ENCODE data around the gene ENKD1. TPM values are rescaled to one million over a fixed set of nuclear protein-coding genes. Genes with fewer than 3 reads are reported as not detected.

Gene ENKD1
- total and polyA plus RNA-seq, 2 donors (not counting 1 experiment from before 2014, with no cell fraction given), result 13.3 to 14.3 TPM

DNA sequence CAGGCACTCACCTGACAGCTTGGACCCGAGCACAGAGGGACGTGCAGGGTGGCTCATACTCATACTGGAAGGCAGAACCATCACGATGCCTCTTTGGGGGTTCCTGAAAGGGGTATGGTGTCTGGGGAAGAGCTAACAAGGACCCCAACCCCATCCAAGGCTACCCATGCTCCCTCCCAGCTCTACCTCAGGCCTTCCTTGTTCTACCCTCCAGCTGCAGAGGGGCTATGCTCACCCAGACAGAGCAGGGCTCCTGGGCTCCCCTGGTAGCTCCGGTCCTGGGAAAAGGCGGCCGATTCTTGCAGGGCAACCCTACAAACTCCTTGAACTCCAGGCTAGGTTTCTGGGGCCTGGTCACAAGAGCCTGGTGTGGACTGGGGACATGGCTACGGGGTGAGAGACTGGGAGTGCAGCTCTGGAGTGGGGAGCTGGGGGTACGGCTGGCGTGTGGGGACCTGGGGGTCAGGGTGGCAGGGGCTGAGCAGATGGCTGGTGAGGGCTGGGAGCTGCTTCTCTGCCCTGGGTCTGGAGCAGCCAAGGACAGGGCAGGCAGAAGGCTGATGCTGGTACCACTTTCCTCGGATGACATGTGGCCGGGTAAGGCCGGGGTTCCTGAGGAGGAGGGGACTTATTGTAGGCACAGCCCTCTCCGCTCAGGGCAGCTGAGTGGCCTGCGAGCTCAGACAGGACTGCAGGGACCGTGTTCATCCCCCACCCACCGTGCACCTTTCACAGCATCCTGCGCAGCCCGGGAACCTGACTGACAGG is 8.6 kb downstream of the ENKD1 start:
- no peak overlapping the region for H3K4me3 ChIP-seq (ENCODE audit: control extremely low read depth in 1 of 5, extremely low read depth in 1 of 5, insufficient read depth in 1 of 5, low read depth in 2 of 5, low read length in 4 of 5)
- peak; percentile 23 for DNase-seq
- 93% methylated on average over 18 of the region's 18 CpGs for WGBS (ENCODE audit: insufficient coverage)
- H2AFZ ChIP-seq (ENCODE audit: insufficient read depth, low read depth, low read length, poor library complexity, severe bottlenecking), result no peak overlapping the region
- H3K27ac Mint-ChIP-seq, result peak overlapping the region; percentile 37
- H4K20me1 ChIP-seq (ENCODE audit: control insufficient read depth, insufficient read depth, low read length, poor library complexity, severe bottlenecking), result peaks cover 25% of the 10 kb centered on the region
- peaks cover 28% of the 10 kb centered on the region for H3K4me1 Mint-ChIP-seq
- no peak overlapping the region for H3K27ac ChIP-seq (ENCODE audit: low read length in 2 of 2)
- no peak overlapping the region for H3K4me2 ChIP-seq (replicated peaks; ENCODE audit: low read depth, low read length, poor library complexity, severe bottlenecking)
- ATAC-seq (ENCODE audit: low read depth), result no peak
- H3K4me3 Mint-ChIP-seq, result peak overlapping the region; percentile 97
- H3K79me2 ChIP-seq (ENCODE audit: control insufficient read depth, insufficient read depth, low read length), result peaks cover 8% of the 10 kb centered on the region
- peaks cover 0 to 41% of the 10 kb centered on the region in 2 experiments for H3K36me3 ChIP-seq (replicated peaks in 1 of 2; ENCODE audit: control extremely low read depth in 1 of 2, control insufficient read depth in 1 of 2, extremely low read depth in 1 of 2, insufficient read depth in 2 of 2, low read length in 1 of 2)
- TF ChIP-seq EZH2 (IDR thresholded peaks at IDR 0.05; ENCODE audit: borderline replicate concordance, insufficient read depth, low read depth, low read length, poor library complexity, severe bottlenecking), result no peak
- TF ChIP-seq, protein P1, sequence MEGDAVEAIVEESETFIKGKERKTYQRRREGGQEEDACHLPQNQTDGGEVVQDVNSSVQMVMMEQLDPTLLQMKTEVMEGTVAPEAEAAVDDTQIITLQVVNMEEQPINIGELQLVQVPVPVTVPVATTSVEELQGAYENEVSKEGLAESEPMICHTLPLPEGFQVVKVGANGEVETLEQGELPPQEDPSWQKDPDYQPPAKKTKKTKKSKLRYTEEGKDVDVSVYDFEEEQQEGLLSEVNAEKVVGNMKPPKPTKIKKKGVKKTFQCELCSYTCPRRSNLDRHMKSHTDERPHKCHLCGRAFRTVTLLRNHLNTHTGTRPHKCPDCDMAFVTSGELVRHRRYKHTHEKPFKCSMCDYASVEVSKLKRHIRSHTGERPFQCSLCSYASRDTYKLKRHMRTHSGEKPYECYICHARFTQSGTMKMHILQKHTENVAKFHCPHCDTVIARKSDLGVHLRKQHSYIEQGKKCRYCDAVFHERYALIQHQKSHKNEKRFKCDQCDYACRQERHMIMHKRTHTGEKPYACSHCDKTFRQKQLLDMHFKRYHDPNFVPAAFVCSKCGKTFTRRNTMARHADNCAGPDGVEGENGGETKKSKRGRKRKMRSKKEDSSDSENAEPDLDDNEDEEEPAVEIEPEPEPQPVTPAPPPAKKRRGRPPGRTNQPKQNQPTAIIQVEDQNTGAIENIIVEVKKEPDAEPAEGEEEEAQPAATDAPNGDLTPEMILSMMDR (IDR thresholded peaks at IDR 0.05), result no peak
- POLR2A ChIA-PET, result interaction anchor here (0.9 to 2.3 kb wide), 4 partner anchors 9 to 137 kb away, joined by 3 to 14 read pairs (median 5); no protein-coding TSS in a partner anchor
- H3K27me3 Mint-ChIP-seq, result no peaks in the 10 kb centered on the region
- H3K9me3 ChIP-seq (ENCODE audit: control extremely low read depth in 1 of 3, control insufficient read depth in 2 of 3, insufficient read depth in 1 of 3, low read length in 2 of 3), result no peaks in the 10 kb centered on the region
- CTCF ChIA-PET, result interaction anchor here (1.0 to 2.3 kb wide), 4 partner anchors 13 to 176 kb away, joined by 3 to 10 read pairs (median 7); partner anchors contain the start of genes CARMIL2 and CTCF
- H3K4me1 ChIP-seq (ENCODE audit: control insufficient read depth in 2 of 2, insufficient read depth in 2 of 2, low read length in 2 of 2), result peaks cover 14 to 23% of the 10 kb centered on the region in 2 donors
- H3K9ac ChIP-seq (ENCODE audit: low read length), result no peak overlapping the region
- intact Hi-C loops (cut with micrococcal nuclease), result no loop called here
- no peaks in the 10 kb centered on the region for H3K27me3 ChIP-seq (replicated peaks in 1 of 4; ENCODE audit: control extremely low read depth in 1 of 4, control insufficient read depth in 3 of 4, insufficient read depth in 4 of 4, low read length in 3 of 4)
- no peaks in the 10 kb centered on the region for H3K9me3 Mint-ChIP-seq (ENCODE audit: insufficient read depth)

Measured in B cell (primary cell).